OCI-LY3 (cell line): ENCODE data around the gene IQGAP2.

Experiments
- H2AFZ ChIP-seq: fragments of 200-600, 300-600 bp; shearing (Covaris generic); 2 replicates; pipeline ENCODE4 v1.6.0; 2014; ENCODE audit warnings: antibody characterized with exemption, low read depth, low read length
- H3K27ac ChIP-seq: fragments of 200-600, 300-600 bp; sonication (generic); 2 replicates; pipeline ENCODE4 v1.5.1; 2014; ENCODE audit warnings: mild to moderate bottlenecking, low read length, moderate library complexity, mixed read lengths
- H3K27me3 ChIP-seq: fragments of 200-600, 300-600 bp; sonication (generic); 2 replicates; pipeline ENCODE4 v1.6.1; 2014; ENCODE audit warnings: low read depth, low read length, mixed read lengths
- H3K36me3 ChIP-seq: fragments of 200-600, 300-600 bp; sonication (generic); replicated peaks from 2 replicates; pipeline ENCODE3; 2014; ENCODE audit warnings: low read depth, low read length, mixed read lengths
- H3K4me1 ChIP-seq: fragments of 300-600, 200-600 bp; sonication (generic); 2 replicates; pipeline ENCODE4 v1.6.1; 2014; ENCODE audit warnings: low read length, mixed read lengths
- H3K4me2 ChIP-seq: fragments of 200-600, 300-600 bp; sonication (generic); 2 replicates; pipeline ENCODE4 v1.6.1; 2014; ENCODE audit warnings: low read length, mixed read lengths
- H3K4me3 ChIP-seq: fragments of 300-600, 200-600 bp; sonication (generic); 2 replicates; pipeline ENCODE4 v1.5.1; 2014; ENCODE audit warnings: antibody characterized with exemption, mild to moderate bottlenecking, low read length, moderate library complexity
- H3K79me2 ChIP-seq: fragments of 300-600, 200-600 bp; shearing (Covaris generic); 2 replicates; pipeline ENCODE4 v1.6.1; 2014; ENCODE audit warnings: mild to moderate bottlenecking, low read length, mixed read lengths
- H3K9ac ChIP-seq: fragments of 300-600, 200-600 bp; shearing (Covaris generic); 2 replicates; pipeline ENCODE4 v1.6.0; 2014; ENCODE audit warnings: mild to moderate bottlenecking, low read length, moderate library complexity
- H3K9me3 ChIP-seq: fragments of 200-600, 300-600 bp; shearing (Covaris generic); 2 replicates; pipeline ENCODE4 v1.6.1; 2014; ENCODE audit warnings: low read length, mixed read lengths; ENCODE audit not compliant: insufficient read depth
- H4K20me1 ChIP-seq: fragments of 200-600, 300-600 bp; sonication (generic); 2 replicates; pipeline ENCODE4 v1.6.1; 2016; ENCODE audit warnings: low read length, mixed read lengths; ENCODE audit not compliant: insufficient read depth
- EZH2phosphoT487 ChIP-seq: fragments of 200-600 bp; shearing (Covaris generic); IDR thresholded peaks from 2 replicates; pipeline ENCODE4 v1.6.1; 2018; ENCODE audit warnings: antibody characterized with exemption, mixed run types, low read depth
- TF ChIP-seq, protein P1 (sequence below): fragments of 200-600, 300-600 bp; sonication (generic); IDR thresholded peaks from 2 replicates; pipeline ENCODE4 v1.5.1; 2014; ENCODE audit warnings: antibody characterized with exemption, low read length, low read depth

The IQGAP2 gene

GRCh38 chr5:76723906-76724305 is 320.8 kb downstream of the IQGAP2 start:
- no peaks in the 10 kb centered on the region for H3K36me3 ChIP-seq
- no peak overlapping the region for H3K9ac ChIP-seq
- no peak overlapping the region for H3K4me3 ChIP-seq
- H2AFZ ChIP-seq: no peak overlapping the region
- no peak for TF ChIP-seq EZH2phosphoT487
- TF ChIP-seq, protein P1, sequence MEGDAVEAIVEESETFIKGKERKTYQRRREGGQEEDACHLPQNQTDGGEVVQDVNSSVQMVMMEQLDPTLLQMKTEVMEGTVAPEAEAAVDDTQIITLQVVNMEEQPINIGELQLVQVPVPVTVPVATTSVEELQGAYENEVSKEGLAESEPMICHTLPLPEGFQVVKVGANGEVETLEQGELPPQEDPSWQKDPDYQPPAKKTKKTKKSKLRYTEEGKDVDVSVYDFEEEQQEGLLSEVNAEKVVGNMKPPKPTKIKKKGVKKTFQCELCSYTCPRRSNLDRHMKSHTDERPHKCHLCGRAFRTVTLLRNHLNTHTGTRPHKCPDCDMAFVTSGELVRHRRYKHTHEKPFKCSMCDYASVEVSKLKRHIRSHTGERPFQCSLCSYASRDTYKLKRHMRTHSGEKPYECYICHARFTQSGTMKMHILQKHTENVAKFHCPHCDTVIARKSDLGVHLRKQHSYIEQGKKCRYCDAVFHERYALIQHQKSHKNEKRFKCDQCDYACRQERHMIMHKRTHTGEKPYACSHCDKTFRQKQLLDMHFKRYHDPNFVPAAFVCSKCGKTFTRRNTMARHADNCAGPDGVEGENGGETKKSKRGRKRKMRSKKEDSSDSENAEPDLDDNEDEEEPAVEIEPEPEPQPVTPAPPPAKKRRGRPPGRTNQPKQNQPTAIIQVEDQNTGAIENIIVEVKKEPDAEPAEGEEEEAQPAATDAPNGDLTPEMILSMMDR: no peak
- no peak overlapping the region for H3K27ac ChIP-seq
- H3K79me2 ChIP-seq: no peaks in the 10 kb centered on the region
- H3K4me1 ChIP-seq: peaks cover 16% of the 10 kb centered on the region
- no peaks in the 10 kb centered on the region for H4K20me1 ChIP-seq
- no peak overlapping the region for H3K4me2 ChIP-seq
- no peaks in the 10 kb centered on the region for H3K9me3 ChIP-seq
- no peaks in the 10 kb centered on the region for H3K27me3 ChIP-seq

GRCh38 chr5:76724871-76725270 is 321.8 kb downstream of the IQGAP2 start:
- H2AFZ ChIP-seq: no peak overlapping the region
- H3K36me3 ChIP-seq: peaks cover under 1% of the 10 kb centered on the region
- H3K4me3 ChIP-seq: no peak overlapping the region
- H3K9ac ChIP-seq: no peak overlapping the region
- no peak overlapping the region for H3K4me2 ChIP-seq
- TF ChIP-seq EZH2phosphoT487: no peak
- TF ChIP-seq, protein P1: no peak
- H4K20me1 ChIP-seq: no peaks in the 10 kb centered on the region
- peaks cover 1% of the 10 kb centered on the region; the same call in 1 of the 2 replicates for H3K9me3 ChIP-seq
- H3K27ac ChIP-seq: no peak overlapping the region
- no peaks in the 10 kb centered on the region for H3K27me3 ChIP-seq
- H3K4me1 ChIP-seq: peaks cover 16% of the 10 kb centered on the region
- H3K79me2 ChIP-seq: no peaks in the 10 kb centered on the region

- Histone ChIP-seq H3K27ac (no peak overlapping the region), H2AFZ (no peak overlapping the region), H3K4me1 (peaks cover 20% of the 10 kb centered on the region), H3K36me3 (peaks cover 13% of the 10 kb centered on the region), H3K27me3 (no peaks in the 10 kb centered on the region), H3K4me2 (no peak overlapping the region), H3K9ac (no peak overlapping the region), H3K79me2 (no peaks in the 10 kb centered on the region), H4K20me1 (no peaks in the 10 kb centered on the region), H3K4me3 (no peak overlapping the region), H3K9me3 (peaks cover 13% of the 10 kb centered on the region; the same call in 1 of the 2 replicates)
- TF ChIP-seq EZH2phosphoT487: no peak
- TF ChIP-seq, protein P1: no peak
Observed at GRCh38 chr5:76728965-76729364, 325.9 kb downstream of the IQGAP2 start.

DNA sequence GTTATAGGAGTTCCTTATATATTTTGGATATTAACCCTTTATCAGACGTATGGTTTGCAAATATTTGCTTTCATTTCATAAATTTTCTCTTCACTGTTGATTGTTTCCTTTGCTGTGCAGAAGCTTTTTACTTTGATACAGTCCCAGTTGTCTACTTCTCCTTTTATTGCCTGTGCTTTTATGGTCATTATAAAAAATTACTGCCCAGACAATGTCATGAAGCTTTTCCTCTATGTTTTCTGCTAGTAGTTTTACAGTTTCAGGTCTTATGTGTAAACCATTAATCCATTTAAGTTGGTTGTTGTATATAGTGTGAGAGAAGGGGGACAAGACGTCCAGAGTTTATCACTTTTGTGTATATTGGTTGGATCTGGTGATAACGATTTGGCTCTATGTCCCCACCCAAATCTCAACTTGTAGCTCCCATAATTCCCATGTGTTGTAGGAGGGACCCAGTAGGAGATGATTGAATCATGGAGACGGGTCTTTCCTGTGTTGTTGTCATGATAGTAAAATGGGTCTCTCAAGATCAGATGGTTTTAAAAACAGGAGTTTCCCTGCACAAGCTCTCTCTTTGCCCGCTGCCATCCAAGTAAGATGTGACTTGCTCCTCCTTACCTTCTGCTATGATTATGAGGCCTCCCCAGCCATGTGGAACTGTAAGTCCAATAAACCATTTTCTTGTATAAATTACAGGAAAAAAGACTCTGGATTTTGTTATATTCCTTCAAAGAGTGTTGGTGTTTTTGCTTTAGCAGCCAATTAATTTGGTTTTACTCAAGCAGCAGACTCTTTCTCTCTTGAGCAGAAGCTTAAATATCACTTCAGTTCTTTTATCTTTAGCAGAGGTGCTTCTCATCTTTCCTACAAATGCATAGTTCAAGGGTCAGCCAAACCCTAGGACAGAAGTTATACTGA is 326.5 kb downstream of the IQGAP2 start:
- no peaks in the 10 kb centered on the region for H3K27me3 ChIP-seq
- H3K36me3 ChIP-seq: peaks cover 13% of the 10 kb centered on the region
- H3K27ac ChIP-seq: no peak overlapping the region
- TF ChIP-seq, protein P1: no peak
- TF ChIP-seq EZH2phosphoT487: no peak
- peaks cover 13% of the 10 kb centered on the region; the same call in 1 of the 2 replicates for H3K9me3 ChIP-seq
- H4K20me1 ChIP-seq: no peaks in the 10 kb centered on the region
- H3K4me1 ChIP-seq: peaks cover 27% of the 10 kb centered on the region
- H2AFZ ChIP-seq: no peak overlapping the region
- no peak overlapping the region for H3K4me2 ChIP-seq
- no peak overlapping the region for H3K4me3 ChIP-seq
- H3K9ac ChIP-seq: no peak overlapping the region
- no peaks in the 10 kb centered on the region for H3K79me2 ChIP-seq
